Stimulated activated CD4-positive, alpha-beta T cell treated with anti-CD3 and anti-CD28 coated beads, Interleukin-4, amount 100 ng/mL, for 1 hour (primary cell): ENCODE results near the gene SPHK2.
A peak's percentile ranks its signal among the peaks of the same experiment; 100 is the strongest.
"Not testable (repeated sequence)": the region's sequence is repeated elsewhere in the genome, so short reads cannot be mapped to it uniquely, and the experiment has no call there.

Experiments
- DNase-seq: peaks from one replicate; pipeline ENCODE4 v3.0.0-alpha.2; 2020

Gene SPHK2, protein sequence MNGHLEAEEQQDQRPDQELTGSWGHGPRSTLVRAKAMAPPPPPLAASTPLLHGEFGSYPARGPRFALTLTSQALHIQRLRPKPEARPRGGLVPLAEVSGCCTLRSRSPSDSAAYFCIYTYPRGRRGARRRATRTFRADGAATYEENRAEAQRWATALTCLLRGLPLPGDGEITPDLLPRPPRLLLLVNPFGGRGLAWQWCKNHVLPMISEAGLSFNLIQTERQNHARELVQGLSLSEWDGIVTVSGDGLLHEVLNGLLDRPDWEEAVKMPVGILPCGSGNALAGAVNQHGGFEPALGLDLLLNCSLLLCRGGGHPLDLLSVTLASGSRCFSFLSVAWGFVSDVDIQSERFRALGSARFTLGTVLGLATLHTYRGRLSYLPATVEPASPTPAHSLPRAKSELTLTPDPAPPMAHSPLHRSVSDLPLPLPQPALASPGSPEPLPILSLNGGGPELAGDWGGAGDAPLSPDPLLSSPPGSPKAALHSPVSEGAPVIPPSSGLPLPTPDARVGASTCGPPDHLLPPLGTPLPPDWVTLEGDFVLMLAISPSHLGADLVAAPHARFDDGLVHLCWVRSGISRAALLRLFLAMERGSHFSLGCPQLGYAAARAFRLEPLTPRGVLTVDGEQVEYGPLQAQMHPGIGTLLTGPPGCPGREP

GRCh38 chr19:48618916-48619691, at the start of gene SPHK2, which contains the start of gene RPL18:
TSS of gene SPHK2 (plus strand) at chr19:48619506. CDS start at chr19:48620515, 1,009 bp downstream.
TSS of gene RPL18 (minus strand) at chr19:48619178. CDS start at chr19:48619143, 35 bp downstream.
- peak; percentile 94 for DNase-seq

DNA sequence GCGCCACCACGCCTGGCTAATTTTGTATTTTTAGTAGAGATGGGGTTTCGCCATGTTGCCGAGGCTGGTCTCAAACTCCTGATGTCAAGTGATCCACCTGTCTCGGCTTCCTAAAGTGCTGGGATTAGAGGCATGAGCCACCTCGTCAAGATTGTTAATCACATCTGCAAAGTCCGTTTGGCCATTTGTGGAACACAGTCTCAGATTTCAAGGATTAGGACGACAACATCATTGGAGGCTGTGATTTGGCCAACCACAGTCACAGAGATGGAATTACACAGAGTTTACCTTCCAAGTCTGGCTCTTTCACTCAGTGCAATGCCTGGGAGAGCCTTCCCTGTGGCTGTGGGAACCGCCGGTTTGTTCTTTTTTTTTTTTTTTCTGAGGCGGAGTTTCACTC, 49.5 kb upstream of the SPHK2 start:
- DNase-seq: no peak

- DNase-seq: no peak
These were observed 47.7 kb upstream of the SPHK2 start for GRCh38 chr19:48571378-48572162.

GRCh38 chr19:48573163-48573505, 46.2 kb upstream of the SPHK2 start:
- no peak for DNase-seq

DNA sequence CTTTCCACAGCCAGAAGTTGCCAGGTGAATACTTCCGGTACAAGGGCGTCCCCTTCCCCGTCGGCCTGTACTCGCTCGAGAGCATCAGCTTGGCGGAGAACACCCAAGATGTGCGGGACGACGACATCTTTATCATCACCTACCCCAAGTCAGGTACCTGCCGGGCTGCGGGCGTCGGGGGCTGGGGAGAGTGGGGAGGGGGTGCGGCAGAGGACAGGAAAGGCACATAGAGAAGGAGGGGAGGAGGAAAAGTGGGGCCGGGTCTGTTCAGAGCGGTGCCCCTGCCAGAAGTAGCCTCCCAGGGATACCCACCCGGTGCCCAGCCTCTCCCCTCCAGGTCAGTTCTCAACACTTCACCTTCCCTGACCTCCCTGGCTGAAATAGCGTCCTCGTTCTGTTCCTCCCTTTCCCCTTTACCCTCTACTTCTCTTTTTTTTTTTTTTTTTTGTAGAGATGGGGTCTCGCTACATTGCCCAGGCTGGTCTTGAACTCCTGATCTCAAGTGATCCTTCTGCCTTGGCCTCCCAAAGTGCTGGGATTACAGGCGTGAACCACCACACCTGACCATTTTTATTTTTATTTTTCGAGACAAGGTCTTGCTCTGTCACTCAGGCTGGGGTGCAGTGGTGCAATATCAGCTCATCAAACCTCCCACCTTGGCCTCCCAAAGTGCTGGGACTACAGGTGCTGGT, 43.2 kb upstream of the SPHK2 start:
- no peak for DNase-seq

DNA sequence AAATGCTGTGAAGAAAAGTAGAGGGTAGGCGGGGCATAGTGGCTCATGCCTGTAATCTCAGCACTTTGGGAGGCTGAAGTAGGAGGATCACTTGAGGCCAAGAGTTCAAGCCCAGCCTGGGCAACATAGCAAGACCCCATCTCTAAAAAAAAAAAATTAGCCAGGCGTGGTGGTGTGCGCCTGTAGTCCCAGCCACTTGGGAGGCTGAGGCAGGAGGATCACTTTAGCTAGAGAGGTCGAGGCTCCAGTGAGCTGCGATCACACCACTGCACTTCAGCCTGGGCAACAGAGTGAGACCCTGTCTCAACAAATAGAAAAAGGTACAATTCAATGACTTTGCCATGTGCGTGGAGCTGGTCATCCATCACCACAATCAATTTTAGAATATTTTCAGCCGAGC, 41.4 kb upstream of the SPHK2 start:
- DNase-seq: not testable (repeated sequence)

- DNase-seq: no peak
These were observed 40.4 kb upstream of the SPHK2 start for GRCh38 chr19:48578891-48579290.

DNA sequence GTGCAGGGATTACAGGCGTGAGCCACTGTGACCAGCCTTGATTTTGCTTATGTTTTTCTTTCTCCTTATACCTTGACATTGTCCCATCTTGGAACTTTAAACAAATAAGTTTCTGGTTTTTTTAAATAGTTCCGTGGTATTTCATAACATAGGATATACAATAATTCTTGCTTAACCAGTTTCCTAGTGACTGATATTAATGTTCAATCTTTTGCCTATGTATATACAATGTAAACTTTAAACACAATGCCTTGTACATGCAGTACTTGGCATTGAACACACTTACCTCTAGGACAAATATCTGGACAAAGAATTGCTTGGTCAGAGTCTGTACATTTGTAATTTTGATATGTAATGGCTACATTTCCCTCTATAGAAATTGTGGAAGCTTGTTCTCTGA, 37.1 kb upstream of the SPHK2 start:
- no peak for DNase-seq

GRCh38 chr19:48587387-48587786, 31.9 kb upstream of the SPHK2 start:
- DNase-seq: no peak

DNA sequence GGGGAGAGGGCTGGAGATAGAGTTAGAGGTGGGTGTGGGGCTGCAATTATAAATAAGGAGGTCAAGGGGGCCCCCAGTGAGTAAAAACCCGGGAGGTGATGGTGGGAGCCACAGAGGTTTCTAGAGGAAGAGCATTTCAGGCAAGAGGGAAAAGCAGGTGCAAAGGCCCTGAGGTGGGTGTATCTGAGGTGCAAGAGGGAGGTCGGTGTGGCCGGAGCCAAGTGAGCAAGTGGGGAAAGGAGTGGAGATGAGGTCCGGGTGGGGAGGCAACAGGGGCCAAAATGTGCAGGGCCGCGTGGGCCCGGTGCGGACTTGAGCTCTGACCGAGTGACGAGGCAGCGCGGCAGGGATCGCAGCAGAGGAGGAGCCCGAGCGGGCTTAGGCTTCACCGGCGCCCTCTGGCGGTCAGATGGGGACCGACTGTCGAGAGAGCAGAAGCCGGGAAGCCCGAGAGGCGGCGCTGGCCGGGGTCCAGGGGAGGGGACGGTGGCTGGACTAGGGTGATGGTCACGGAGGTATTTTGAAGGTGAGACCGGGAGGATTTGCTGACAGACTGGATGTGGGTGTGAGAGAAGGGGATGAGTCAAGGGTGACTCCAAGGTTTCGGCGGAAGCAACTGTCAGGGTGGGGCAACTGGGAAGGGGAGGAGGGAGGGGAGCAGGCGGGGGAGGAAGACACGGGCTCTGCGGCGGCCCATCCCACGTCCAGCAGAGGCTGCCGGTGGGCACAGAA, 30.5 kb upstream of the SPHK2 start:
- DNase-seq: peak; percentile 86

- DNase-seq: no peak
These were observed 28.3 kb upstream of the SPHK2 start for GRCh38 chr19:48591021-48591420.

DNA sequence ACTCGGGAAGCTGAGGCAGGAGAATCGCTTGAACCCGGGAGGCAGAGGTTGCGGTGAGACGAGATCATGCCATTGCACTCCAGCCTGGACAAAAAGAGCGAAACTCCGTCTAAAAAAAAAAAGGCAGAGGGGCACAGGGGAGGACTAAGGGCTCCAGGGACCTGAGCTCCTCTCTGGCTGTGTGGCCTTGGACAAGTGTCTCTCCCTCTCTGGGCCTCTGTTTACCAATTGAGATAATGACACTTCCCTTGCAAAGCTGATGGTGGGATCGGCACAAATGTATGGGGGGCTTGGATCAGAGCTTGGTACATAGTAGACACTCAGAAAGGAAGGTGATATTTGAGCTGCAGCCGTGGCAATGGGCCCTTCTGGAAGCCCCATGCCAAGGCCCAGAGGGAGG, 24.1 kb upstream of the SPHK2 start:
- no peak for DNase-seq

DNA sequence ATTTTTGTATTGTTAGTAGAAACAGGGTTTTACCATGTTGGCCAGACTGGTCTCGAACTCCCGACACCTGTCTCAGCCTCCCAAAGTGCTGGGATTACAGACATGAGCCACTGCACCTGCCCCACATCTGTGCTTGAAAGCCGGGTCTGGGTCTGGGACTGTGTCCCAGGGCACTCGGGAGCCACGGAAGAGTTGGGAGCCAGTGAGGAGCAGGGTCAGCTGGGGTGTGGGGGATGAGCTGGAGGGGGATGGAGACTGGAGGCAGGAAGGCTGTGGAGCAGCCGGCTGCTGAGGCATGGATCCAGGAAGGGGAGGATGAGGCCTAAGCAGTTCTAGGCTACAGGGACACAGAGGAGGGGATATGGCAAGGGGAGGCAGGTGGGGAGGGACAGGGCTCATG, 23.5 kb upstream of the SPHK2 start:
- DNase-seq: no peak

DNA sequence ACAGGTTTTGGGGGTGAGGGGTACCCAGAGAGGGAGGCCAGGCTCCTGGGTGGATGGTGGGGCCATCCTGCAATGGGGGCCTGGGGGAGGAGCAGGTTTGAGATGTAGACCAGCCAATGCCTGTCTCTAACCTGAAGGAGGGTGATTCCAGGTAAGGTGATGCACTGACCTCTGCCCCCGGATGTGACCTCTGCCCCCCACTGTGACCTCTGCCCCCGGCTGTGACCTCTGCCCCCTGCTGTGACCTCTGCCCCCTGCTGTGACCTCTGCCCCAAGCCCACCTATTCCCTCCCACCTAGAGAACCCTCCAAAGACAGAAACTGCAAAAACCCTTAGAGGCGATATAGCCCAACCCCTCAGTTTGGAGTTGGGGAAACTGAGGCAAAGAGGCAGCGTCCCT, 23.1 kb upstream of the SPHK2 start:
- no peak for DNase-seq

DNA sequence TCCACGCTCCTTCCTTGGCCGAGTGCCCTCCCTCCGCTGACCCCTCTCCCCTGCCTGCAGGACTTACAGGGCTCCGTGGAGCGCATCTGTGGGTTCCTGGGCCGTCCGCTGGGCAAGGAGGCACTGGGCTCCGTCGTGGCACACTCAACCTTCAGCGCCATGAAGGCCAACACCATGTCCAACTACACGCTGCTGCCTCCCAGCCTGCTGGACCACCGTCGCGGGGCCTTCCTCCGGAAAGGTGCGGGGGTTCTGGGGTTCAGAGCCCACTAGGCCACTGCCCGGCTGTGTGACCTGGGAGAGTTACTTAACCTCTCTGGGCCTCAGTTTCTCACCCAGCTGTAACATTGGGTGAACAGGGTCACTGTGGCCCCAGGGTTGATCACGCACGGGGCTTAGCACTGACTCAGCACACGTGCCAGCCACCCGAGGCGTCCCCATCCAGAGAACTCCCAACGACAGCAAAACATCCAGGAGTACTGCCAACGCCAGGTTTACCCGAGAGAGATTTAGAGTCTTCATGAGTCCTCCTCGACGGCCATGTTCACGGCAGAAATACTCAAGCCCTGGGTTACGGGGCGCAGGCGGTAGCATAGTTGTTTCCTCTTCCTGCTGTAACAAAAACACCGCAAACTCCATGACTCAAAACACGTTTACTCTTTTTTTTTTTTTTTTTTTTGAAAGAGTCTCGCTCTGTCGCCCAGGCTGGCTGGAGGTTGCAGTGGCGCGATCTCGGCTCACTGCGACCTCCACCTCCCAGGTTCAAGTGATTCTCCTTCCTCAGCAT, 22.4 kb upstream of the SPHK2 start:
- peak; percentile 29 for DNase-seq

DNA sequence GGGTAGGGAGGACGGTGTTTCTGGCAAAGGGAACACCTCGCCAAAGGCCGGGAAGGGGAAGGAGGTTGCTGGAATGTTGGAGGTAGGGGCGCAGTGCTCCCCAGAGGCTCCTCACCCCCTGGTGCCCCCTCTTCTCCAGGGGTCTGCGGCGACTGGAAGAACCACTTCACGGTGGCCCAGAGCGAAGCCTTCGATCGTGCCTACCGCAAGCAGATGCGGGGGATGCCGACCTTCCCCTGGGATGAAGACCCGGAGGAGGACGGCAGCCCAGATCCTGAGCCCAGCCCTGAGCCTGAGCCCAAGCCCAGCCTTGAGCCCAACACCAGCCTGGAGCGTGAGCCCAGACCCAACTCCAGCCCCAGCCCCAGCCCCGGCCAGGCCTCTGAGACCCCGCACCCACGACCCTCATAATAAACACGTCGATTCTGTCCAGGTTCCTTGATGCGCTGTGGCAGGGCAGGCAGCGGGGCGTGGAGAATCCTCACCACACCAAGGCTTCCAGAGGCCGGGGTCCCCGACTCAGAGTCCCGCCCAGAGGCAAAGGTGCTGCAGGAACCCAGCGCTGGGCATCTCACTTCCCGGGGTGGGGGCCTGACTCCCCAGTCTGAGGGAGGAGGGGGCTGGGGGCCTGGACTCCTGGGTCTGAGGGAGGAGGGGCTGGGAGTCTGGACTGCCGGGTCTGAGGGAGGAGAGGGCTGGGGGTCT, 20.2 kb upstream of the SPHK2 start:
- no peak for DNase-seq

- DNase-seq: no peak
These were observed 18.5 kb upstream of the SPHK2 start for GRCh38 chr19:48600679-48601417.

DNA sequence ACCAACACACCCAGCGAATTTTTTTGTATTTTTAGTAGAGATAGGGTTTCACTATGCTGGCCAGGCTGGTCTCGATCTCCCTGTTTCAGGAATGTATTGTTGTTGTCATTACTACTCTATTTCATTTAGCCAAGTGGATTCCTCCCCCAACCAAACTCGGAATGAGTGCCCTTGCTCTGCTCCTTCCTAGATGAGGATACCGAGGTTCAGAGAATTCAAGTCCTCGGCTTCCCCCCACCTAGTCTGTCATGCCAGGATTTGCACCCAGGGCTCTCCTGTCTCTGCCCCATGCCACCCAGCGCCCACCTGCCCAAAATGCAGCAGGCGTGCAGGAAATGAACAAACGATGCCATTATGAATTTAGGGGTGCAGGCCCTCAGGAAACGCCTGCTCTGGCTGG, 16.3 kb upstream of the SPHK2 start:
- no peak for DNase-seq

- DNase-seq: no peak
These were observed 15.9 kb upstream of the SPHK2 start for GRCh38 chr19:48603449-48603848.
